PFSK-1 (cell line): ENCODE data around the gene CDHR2.

Source experiments
- FOXP2 ChIP-seq: optimal IDR thresholded peaks from 2 replicates; pipeline ENCODE3; 2011; ENCODE audit warnings: borderline replicate concordance, control low read depth, inconsistent platforms; ENCODE audit not compliant: insufficient read depth; ENCODE audit errors: extremely low read length, extremely low read depth
- POLR2AphosphoS5 ChIP-seq: IDR thresholded peaks from 2 replicates; pipeline ENCODE4 v1.6.1; 2012; ENCODE audit warnings: low read depth, mild to moderate bottlenecking, control low read depth, low read length, moderate library complexity
- REST ChIP-seq, 2 experiments: IDR thresholded peaks; 2 replicates each; pipeline versions ENCODE4 v1.6.1 to v1.8.0; 2011 to 2012; ENCODE audit warnings: low read depth in 2 of 2, low read length in 2 of 2, control low read depth in 1 of 2, inconsistent platforms in 1 of 2, mild to moderate bottlenecking in 1 of 2, moderate library complexity in 1 of 2; ENCODE audit not compliant: insufficient read depth in 1 of 2
- SIN3A ChIP-seq: IDR thresholded peaks from 2 replicates; pipeline ENCODE4 v1.6.1; 2012; ENCODE audit warnings: mild to moderate bottlenecking, low read length, moderate library complexity, borderline replicate concordance; ENCODE audit not compliant: insufficient read depth
- TAF1 ChIP-seq: IDR thresholded peaks from 2 replicates; pipeline ENCODE4 v1.6.1; 2012; ENCODE audit warnings: low read length, control low read depth, borderline replicate concordance; ENCODE audit not compliant: insufficient read depth

Gene CDHR2

DNA sequence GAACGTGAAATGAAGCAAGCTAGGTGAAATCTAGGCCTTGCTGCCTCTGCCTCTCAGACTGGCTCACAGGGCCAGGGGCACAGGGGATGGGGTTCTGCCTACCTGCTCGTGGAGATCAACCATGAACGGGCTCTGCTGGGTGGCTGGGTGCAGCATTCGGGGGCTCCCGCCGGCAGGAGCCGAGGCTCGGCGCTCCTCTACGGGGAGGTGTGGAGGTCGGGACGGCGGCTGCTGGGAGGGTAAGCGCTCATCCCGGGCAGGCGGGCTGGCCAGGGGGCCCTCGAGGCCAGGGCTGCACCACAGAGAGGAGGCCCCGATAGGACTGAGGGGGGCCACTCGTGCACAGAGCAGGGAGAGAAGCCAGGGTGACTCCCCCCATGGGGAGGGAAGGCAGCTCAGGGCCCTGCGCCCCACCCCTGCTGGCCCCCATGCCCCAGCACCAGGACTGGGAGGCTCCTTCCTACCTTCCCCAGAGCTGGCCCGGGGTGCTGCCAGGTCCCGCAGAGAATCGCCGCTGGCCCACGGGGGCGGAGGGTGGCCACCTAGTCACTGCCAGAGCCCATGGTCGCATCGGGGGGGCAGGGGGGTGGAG, 17.1 kb upstream of the CDHR2 start:
- TF ChIP-seq POLR2AphosphoS5: no peak
- TF ChIP-seq TAF1: no peak
- TF ChIP-seq SIN3A: no peak
- no peak for TF ChIP-seq REST (IDR thresholded peaks at IDR 0.05; ENCODE audit: insufficient read depth in 1 of 2, low read depth in 2 of 2, low read length in 2 of 2)
- no peak for TF ChIP-seq FOXP2

DNA sequence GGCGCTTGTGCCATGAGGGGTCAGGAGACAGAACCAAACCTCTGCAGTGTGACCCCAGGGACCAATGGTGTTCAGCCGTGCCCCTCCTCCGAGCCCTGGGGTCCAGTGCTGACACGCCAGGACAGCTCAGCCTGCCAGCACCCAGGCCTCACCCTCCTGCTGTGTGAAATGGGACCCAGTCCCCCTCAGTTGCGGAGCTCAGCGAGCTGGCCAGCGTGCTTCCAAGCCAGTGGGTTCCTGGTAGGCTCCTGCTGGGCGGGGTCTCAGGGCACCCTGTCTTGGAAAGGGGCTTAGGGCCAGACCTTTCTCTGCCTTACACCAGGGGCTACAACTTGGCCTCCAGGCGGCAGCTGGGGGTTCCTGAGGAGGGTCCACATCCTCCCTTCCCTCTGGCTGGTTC, 16.3 kb upstream of the CDHR2 start:
- TF ChIP-seq FOXP2 (no peak), POLR2AphosphoS5 (no peak), SIN3A (no peak), REST (IDR thresholded peaks at IDR 0.05; ENCODE audit: insufficient read depth in 1 of 2, low read depth in 2 of 2, low read length in 2 of 2) (no peak), TAF1 (no peak)

DNA sequence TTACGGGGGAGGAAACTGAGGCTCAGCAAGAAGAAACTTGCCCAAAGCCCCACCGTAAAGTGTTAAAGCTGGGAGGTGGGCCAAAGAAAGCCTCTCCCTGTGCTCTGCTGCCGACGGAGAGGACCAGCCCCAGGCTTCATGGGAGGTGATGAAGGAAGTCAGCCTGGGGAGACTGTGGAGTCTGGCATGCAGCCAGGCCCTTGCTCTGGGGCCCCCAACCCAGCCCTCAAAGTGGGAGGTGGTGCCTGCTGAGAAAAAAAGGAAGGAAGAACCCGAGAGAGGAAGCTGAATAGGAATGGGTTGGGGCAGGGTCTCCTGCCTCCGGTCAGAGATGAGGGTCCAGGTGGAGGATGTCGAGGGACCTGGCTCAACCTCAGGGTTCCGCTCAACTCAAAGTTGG, 15.8 kb upstream of the CDHR2 start:
- TF ChIP-seq TAF1 (no peak), POLR2AphosphoS5 (no peak; the same call in 1 of the 2 replicates), REST (IDR thresholded peaks at IDR 0.05; ENCODE audit: insufficient read depth in 1 of 2, low read depth in 2 of 2, low read length in 2 of 2) (no peak), FOXP2 (no peak), SIN3A (no peak)

DNA sequence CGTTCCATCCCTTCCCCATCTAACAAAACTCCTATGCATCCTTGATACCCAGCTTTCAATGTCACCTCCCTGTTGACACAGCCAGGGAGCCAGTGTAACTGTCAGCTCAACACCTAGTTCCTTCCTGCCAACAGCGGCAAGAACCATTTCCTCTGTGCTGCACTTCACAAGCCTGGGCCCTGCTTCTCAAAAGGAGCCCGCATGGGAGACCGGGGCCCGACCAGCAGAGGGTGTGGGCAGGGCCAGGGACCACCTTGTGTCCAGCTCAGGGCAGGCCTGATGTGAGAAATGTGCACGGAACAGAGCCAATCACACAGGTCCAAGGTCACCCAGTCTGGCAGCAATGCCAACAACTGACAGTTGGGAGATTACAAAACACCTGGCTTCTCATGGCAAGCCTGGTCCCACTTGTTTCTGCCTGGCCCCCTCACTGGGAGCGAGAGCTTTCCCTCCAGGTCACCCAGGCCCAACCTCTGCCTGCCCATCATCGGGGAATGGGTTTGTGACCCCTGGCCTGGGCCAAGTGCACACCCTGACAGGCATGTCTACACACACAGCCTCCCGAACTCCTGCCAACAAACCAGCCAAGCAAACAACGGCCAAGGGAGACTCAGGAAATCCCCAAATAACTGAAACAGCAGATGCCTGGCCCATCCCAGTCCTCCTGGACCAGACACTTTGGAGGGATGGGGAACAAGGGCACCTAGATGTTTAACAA, 15.1 kb upstream of the CDHR2 start:
- no peak for TF ChIP-seq POLR2AphosphoS5

DNA sequence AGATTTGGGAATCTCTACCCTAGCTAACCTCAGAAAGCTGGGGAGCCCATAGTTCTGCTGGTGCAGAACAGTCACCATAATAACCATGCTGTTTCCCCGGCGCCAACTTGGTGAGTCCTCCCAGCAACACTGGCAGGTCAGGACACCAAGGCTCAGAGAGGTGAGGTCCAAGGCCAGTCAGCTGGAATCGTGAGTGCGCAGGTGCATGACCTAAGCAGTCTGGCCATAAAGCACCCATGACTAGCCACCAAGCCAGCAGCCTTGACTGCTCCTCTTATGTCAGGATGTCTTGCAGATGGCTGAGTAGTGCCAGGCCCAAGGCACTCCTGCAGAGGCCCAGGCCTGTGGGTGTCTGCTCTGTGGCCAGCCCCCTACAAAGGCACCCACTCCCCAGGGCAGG, 14.5 kb upstream of the CDHR2 start:
- no peak for TF ChIP-seq SIN3A
- no peak for TF ChIP-seq POLR2AphosphoS5
- TF ChIP-seq REST (IDR thresholded peaks at IDR 0.05; ENCODE audit: insufficient read depth in 1 of 2, low read depth in 2 of 2, low read length in 2 of 2): no peak
- no peak for TF ChIP-seq FOXP2
- no peak for TF ChIP-seq TAF1
